ENCODE results near the gene DLG4.

DNA sequence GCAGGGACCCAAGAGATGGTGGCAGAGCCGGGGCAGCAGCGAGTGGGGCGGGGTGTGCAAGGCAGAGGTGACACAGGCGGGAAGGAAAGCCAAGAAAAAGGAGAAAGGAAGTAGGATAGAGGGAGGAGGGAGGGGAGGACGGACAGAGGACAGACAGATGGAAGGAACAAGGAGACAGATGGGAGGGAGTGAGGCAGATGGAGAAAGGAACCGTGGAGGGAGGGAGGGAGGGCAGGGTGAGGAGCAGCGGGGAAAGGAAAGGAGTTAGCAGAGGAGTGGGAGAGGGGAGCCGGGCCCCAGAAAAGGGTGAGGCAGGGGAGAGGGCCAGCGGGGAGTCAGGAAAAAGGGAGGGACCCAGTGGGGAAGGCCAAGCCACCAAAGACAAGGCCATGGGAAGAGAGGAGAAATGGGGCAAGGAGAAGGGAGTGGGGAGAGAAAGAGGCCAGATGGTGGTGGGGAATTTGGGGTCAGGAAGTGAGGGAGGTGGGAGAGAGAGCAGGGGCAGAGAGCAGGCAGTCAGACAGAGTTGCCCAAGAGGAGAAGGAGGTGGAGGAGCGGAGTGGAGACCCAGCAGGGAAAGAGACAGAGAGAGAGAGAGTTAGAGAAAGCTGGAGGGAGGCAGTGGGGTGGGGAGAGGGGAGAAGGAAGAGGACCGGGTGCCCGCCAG lies 27.2 kb downstream of the DLG4 start:
- TF ChIP-seq POLR2A (IDR thresholded peaks at IDR 0.05; ENCODE audit: low read length) (no peak), GATA1 (IDR thresholded peaks at IDR 0.05; ENCODE audit: low read depth, low read length) (no peak)

Data from erythroblast (primary cell).